K562 (cell line): Measurements from ENCODE around the gene CTDSP1. TPM values are rescaled to one million over a fixed set of nuclear protein-coding genes. Genes with fewer than 3 reads are reported as not detected.

Source experiments
- ATAC-seq: fragments of 200-7000 bp; cut with Tn5 transposase; 3 replicates; pipeline ENCODE4 v1.9.1; 2020; ENCODE audit warnings: moderate library complexity
- BruUV-seq: library from RNA; stranded (reverse); fragments of 400-500 nt; replicated peaks from 2 replicates; lab custom pipeline; 2021; lab: Mats Ljungman, UMichigan
- CTCF ChIA-PET: fragments of 300-600 bp; formaldehyde crosslinking; extraction: SDS; loops from one replicate; lab custom pipeline; 2021; ENCODE audit warnings: low intra/inter-chr PET ratio; lab: Yijun Ruan, JAX
- POLR2A ChIA-PET: fragments of 300-600, 350-650 bp; sonication (Branson Sonifier 250); formaldehyde crosslinking; extraction: SDS; loops from one replicate; lab custom pipeline; 2021; ENCODE audit warnings: antibody characterized with exemption, inconsistent platforms; lab: Yijun Ruan, JAX
- DNase-seq, 4 experiments: peaks; one replicate each; pipeline versions ENCODE4 v3.0.0 to v3.0.0-alpha.2; 2011 to 2018; ENCODE audit warnings: low spot score in 3 of 4, mixed read lengths in 3 of 4; ENCODE audit errors: extremely low read depth in 1 of 4
- FAIRE-seq: peaks from 2 replicates; lab custom pipeline; 2011; peaks lifted over from hg19 to GRCh38; lab: Jason Lieb, UNC
- H2AFZ ChIP-seq: 2 replicates; pipeline ENCODE4 v1.6.0; 2011; ENCODE audit warnings: low read depth, low read length, control low read depth, inconsistent platforms
- H3K27ac ChIP-seq: fragments of 200-600 bp; 3 replicates; pipeline ENCODE4 v1.8.0; 2011; ENCODE audit warnings: low read depth, mild to moderate bottlenecking, control low read depth, inconsistent platforms, low read length, moderate library complexity, mixed read lengths; ENCODE audit errors: extremely low read depth
- H3K27me3 ChIP-seq, 2 experiments: fragments of 300-600 bp in 1 of 2; 2 replicates in 1 of 2; 3 replicates in 1 of 2; pipeline versions ENCODE4 v1.6.0 to v1.8.0; 2011; ENCODE audit warnings: inconsistent platforms in 2 of 2, low read length in 2 of 2, mild to moderate bottlenecking in 1 of 2, mixed read lengths in 1 of 2, moderate library complexity in 1 of 2; ENCODE audit not compliant: control insufficient read depth in 2 of 2, insufficient read depth in 2 of 2
- H3K36me3 ChIP-seq: fragments of 300-600 bp; 3 replicates; pipeline ENCODE4 v1.8.0; 2011; ENCODE audit warnings: mild to moderate bottlenecking, low read length, inconsistent platforms; ENCODE audit not compliant: control insufficient read depth, insufficient read depth
- H3K4me1 ChIP-seq, 2 experiments: fragments of 200-600 bp in 1 of 2; replicated peaks in 1 of 2; 2 replicates in 1 of 2; 3 replicates in 1 of 2; pipeline versions ENCODE4 v1.5.1 to v1.8.0; 2011; ENCODE audit warnings: inconsistent platforms in 2 of 2, low read length in 2 of 2, mild to moderate bottlenecking in 1 of 2, mixed read lengths in 1 of 2, moderate library complexity in 1 of 2; ENCODE audit not compliant: control insufficient read depth in 2 of 2, insufficient read depth in 2 of 2
- H3K4me2 ChIP-seq: 2 replicates; pipeline ENCODE4 v1.6.1; 2011; ENCODE audit warnings: low read length, control low read depth, inconsistent platforms, mixed read lengths; ENCODE audit not compliant: insufficient read depth
- H3K4me3 ChIP-seq: fragments of 200-600 bp; sonication (generic), shearing (Covaris generic); 2 replicates; pipeline ENCODE4 v1.5.1; 2016; ENCODE audit warnings: control low read depth, inconsistent platforms
- H3K79me2 ChIP-seq: fragments of 200-600 bp; 3 replicates; pipeline ENCODE4 v1.8.0; 2011; ENCODE audit warnings: low read length, inconsistent platforms; ENCODE audit not compliant: control insufficient read depth, insufficient read depth
- H3K9ac ChIP-seq, 2 experiments: 2 replicates each; pipeline versions ENCODE4 v1.6.0 to v1.6.1; 2011; ENCODE audit warnings: low read depth in 2 of 2, low read length in 2 of 2, control low read depth in 1 of 2, inconsistent platforms in 1 of 2, mild to moderate bottlenecking in 1 of 2, mixed read lengths in 1 of 2; ENCODE audit not compliant: insufficient read depth in 1 of 2
- H3K9me1 ChIP-seq: one replicate; pipeline ENCODE4 v1.6.0; 2011; ENCODE audit warnings: inconsistent platforms, mild to moderate bottlenecking, low read length, moderate library complexity; ENCODE audit not compliant: control insufficient read depth, insufficient read depth
- H3K9me3 ChIP-seq: replicated peaks from 2 replicates; pipeline ENCODE4 v1.5.1; 2011; ENCODE audit warnings: low read depth, low read length, inconsistent platforms; ENCODE audit not compliant: control insufficient read depth, insufficient read depth
- H4K20me1 ChIP-seq: replicated peaks from 2 replicates; pipeline ENCODE4 v1.6.1; 2011; ENCODE audit warnings: low read length, inconsistent platforms, mixed read lengths; ENCODE audit not compliant: control insufficient read depth, insufficient read depth
- AFF4 ChIP-seq: sonication (generic); formaldehyde crosslinking; IDR thresholded peaks from 2 replicates; pipeline ENCODE4 v1.8.0; 2023; ENCODE audit warnings: mild to moderate bottlenecking, missing genetic modification reagents
- BCOR ChIP-seq: fragments of 450-650 bp; IDR thresholded peaks from 2 replicates; pipeline ENCODE4 v1.6.1; 2016
- BMI1 ChIP-seq: fragments of 150-350 bp; IDR thresholded peaks from 2 replicates; pipeline ENCODE4 v1.6.1; 2014; ENCODE audit warnings: low read length
- KDM1A ChIP-seq, 2 experiments: fragments of 450-650 bp; IDR thresholded peaks; 2 replicates each; pipeline ENCODE4 v1.6.1; 2016; ENCODE audit warnings: mild to moderate bottlenecking in 2 of 2
- NFXL1 ChIP-seq: fragments of 450-650 bp; formaldehyde crosslinking; IDR thresholded peaks from 2 replicates; pipeline ENCODE4 v1.4.0; 2021; ENCODE audit warnings: mild to moderate bottlenecking
- THRA ChIP-seq: fragments of 450-650 bp; IDR thresholded peaks from 2 replicates; pipeline ENCODE4 v1.6.1; 2017; ENCODE audit warnings: mild to moderate bottlenecking, moderate library complexity
- THRAP3 ChIP-seq: fragments of 450-650 bp; IDR thresholded peaks from 2 replicates; pipeline ENCODE4 v1.6.1; 2016; ENCODE audit warnings: mild to moderate bottlenecking, inconsistent platforms, borderline replicate concordance
- ZBTB7A ChIP-seq: IDR thresholded peaks from 2 replicates; pipeline ENCODE4 v1.6.1; 2011; ENCODE audit warnings: low read depth, mild to moderate bottlenecking, low read length, moderate library complexity, borderline replicate concordance; ENCODE audit not compliant: control insufficient read depth
- ZKSCAN1 ChIP-seq: fragments of 150-350 bp; IDR thresholded peaks from 2 replicates; pipeline ENCODE4 v1.6.1; 2016; ENCODE audit warnings: low read depth, low read length
- WGBS: fragments of 100-300 bp; shearing (Covaris generic); methylation state at CpG from one replicate; pipeline ENCODE4 v1.1.6; 2016; ENCODE audit warnings: low coverage, mixed read lengths; ENCODE audit not compliant: insufficient coverage; ENCODE audit errors: missing lambda C conversion rate; 5-methylcytosine and 5-hydroxymethylcytosine counted together
- in situ Hi-C: fragments of 300-500 bp; cut with MboI; formaldehyde crosslinking; loops from 4 replicates; pipeline ENCODE4 v1.15.0; 2018; ENCODE audit warnings: inconsistent platforms, mixed read lengths
- intact Hi-C: fragments of 100-400 bp; cut with micrococcal nuclease; formaldehyde crosslinking; loops from 2 replicates; pipeline ENCODE4 v1.14.2; 2022
- polyA plus RNA-seq, 8 experiments: library from polyadenylated mRNA; depleted of rRNA in 4 of 8; stranded (reverse) in 5 of 8; unstranded in 3 of 8; fragments of >200 nt; fragmentation: Nextera tagmentation in 2 of 8; fragmentation: Illumina TruSeq in 1 of 8; extraction: Ambion mirVana in 2 of 8; extraction: Trizol in 1 of 8; gene quantifications; 2 replicates each; pipeline versions ENCODE4 v1.2.1 to v1.2.3, GENCODE V29; 2011 to 2014; ENCODE audit warnings: inconsistent platforms in 1 of 8, missing spikeins in 1 of 8
- total RNA-seq, 7 experiments: library from RNA; depleted of rRNA in 6 of 7; stranded (reverse); fragments of >200 nt in 6 of 7; fragmentation: Illumina TruSeq in 2 of 7; extraction: Trizol in 2 of 7; gene quantifications; 2 replicates each; pipeline versions ENCODE4 v1.2.1 to v1.2.3, GENCODE V29; 2011 to 2021; ENCODE audit warnings: low replicate concordance in 1 of 7
- TF ChIP-seq, protein P1 (sequence below), 2 experiments: fragments of 450-650 bp; IDR thresholded peaks; 2 replicates each; pipeline ENCODE4 v1.6.1; 2018; ENCODE audit warnings: mild to moderate bottlenecking in 2 of 2, low read depth in 1 of 2; ENCODE audit not compliant: partially characterized antibody in 2 of 2
- TF ChIP-seq, protein P2 (sequence below): fragments of 250-450 bp; sonication (Bioruptor Pico); IDR thresholded peaks from 2 replicates; pipeline ENCODE4 v1.9.0; 2021; ENCODE audit warnings: mild to moderate bottlenecking, inconsistent platforms

CTDSP1 gene
- total and polyA plus RNA-seq, 9 of the 15 experiments (the other 6 are each of a cell fraction or from before 2014, with no cell fraction given): 2.4 to 74.8 (median 45.8) TPM

- Histone ChIP-seq H3K27ac (no peak overlapping the region), H2AFZ (no peak overlapping the region), H3K79me2 (peaks cover 29% of the 10 kb centered on the region), H3K4me2 (no peak overlapping the region), H3K36me3 (no peaks in the 10 kb centered on the region), H3K9ac (no peak overlapping the region; a peak in 1 of 4 replicates), H3K4me1 (peaks cover 20 to 53% of the 10 kb centered on the region in 2 experiments), H3K4me3 (no peak overlapping the region), H3K27me3 (no peaks in the 10 kb centered on the region), H3K9me3 (no peaks in the 10 kb centered on the region), H3K9me1 (no peaks in the 10 kb centered on the region), H4K20me1 (no peaks in the 10 kb centered on the region)
- FAIRE-seq (no peak), DNase-seq (no peak), ATAC-seq (no peak)
- CTCF ChIA-PET: no interaction called here
- BruUV-seq: no TSS peak
- intact Hi-C loops (no loop called here), in situ Hi-C loops (no loop called here)
- POLR2A ChIA-PET: interaction anchor here (0.6 kb wide), 1 partner anchor 10 kb away, joined by 3 read pairs; no protein-coding TSS in a partner anchor
- 93% methylated on average over 3 of the region's 5 CpGs for WGBS
- TF ChIP-seq NFXL1 (no peak), AFF4 (no peak), ZBTB7A (no peak), ZKSCAN1 (no peak), BMI1 (no peak), KDM1A (IDR thresholded peaks at IDR 0.05) (0 out of 4 replicates have a peak, but pooled peaks of 1 of the 2 experiments have one; percentile 18), THRA (no peak), BCOR (peak; percentile 50; the same call in 1 of the 2 replicates), THRAP3 (no peak)
- TF ChIP-seq, protein P1, sequence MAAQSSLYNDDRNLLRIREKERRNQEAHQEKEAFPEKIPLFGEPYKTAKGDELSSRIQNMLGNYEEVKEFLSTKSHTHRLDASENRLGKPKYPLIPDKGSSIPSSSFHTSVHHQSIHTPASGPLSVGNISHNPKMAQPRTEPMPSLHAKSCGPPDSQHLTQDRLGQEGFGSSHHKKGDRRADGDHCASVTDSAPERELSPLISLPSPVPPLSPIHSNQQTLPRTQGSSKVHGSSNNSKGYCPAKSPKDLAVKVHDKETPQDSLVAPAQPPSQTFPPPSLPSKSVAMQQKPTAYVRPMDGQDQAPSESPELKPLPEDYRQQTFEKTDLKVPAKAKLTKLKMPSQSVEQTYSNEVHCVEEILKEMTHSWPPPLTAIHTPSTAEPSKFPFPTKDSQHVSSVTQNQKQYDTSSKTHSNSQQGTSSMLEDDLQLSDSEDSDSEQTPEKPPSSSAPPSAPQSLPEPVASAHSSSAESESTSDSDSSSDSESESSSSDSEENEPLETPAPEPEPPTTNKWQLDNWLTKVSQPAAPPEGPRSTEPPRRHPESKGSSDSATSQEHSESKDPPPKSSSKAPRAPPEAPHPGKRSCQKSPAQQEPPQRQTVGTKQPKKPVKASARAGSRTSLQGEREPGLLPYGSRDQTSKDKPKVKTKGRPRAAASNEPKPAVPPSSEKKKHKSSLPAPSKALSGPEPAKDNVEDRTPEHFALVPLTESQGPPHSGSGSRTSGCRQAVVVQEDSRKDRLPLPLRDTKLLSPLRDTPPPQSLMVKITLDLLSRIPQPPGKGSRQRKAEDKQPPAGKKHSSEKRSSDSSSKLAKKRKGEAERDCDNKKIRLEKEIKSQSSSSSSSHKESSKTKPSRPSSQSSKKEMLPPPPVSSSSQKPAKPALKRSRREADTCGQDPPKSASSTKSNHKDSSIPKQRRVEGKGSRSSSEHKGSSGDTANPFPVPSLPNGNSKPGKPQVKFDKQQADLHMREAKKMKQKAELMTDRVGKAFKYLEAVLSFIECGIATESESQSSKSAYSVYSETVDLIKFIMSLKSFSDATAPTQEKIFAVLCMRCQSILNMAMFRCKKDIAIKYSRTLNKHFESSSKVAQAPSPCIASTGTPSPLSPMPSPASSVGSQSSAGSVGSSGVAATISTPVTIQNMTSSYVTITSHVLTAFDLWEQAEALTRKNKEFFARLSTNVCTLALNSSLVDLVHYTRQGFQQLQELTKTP (IDR thresholded peaks at IDR 0.05; ENCODE audit: low read depth in 1 of 2, partially characterized antibody in 2 of 2): no peak
- TF ChIP-seq, protein P2, sequence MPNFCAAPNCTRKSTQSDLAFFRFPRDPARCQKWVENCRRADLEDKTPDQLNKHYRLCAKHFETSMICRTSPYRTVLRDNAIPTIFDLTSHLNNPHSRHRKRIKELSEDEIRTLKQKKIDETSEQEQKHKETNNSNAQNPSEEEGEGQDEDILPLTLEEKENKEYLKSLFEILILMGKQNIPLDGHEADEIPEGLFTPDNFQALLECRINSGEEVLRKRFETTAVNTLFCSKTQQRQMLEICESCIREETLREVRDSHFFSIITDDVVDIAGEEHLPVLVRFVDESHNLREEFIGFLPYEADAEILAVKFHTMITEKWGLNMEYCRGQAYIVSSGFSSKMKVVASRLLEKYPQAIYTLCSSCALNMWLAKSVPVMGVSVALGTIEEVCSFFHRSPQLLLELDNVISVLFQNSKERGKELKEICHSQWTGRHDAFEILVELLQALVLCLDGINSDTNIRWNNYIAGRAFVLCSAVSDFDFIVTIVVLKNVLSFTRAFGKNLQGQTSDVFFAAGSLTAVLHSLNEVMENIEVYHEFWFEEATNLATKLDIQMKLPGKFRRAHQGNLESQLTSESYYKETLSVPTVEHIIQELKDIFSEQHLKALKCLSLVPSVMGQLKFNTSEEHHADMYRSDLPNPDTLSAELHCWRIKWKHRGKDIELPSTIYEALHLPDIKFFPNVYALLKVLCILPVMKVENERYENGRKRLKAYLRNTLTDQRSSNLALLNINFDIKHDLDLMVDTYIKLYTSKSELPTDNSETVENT (CRISPR knock-in tag): no peak
These were observed 7.2 kb upstream of the CTDSP1 start for GRCh38 chr2:218392459-218392858.
